GM12872 (cell line): ENCODE data around the gene SHROOM3.

Source experiments
- TF ChIP-seq, protein P1 (sequence below): IDR thresholded peaks from 3 replicates; pipeline ENCODE4 v1.5.1; 2011; ENCODE audit warnings: low read depth, mild to moderate bottlenecking, low read length, moderate library complexity; ENCODE audit not compliant: insufficient read depth

SHROOM3 gene

DNA sequence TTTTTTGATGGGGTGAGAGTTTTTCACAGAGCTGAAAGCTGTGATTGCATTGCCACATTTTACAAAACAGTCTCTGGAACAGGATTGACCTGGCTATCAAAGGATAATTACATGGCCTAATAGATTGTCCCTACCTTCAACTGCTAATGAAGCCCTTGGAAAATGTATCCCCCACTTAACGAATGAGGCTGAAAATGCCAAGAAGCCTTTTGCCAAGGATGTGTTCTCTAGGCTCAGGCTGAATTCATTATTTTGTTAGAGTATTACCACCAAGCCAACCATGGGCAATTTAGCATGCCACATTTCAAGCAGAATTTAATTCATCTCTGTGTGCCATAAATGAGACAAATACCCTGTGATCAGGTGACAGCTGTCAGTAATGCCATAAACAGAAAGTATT lies 35.5 kb downstream of the SHROOM3 start:
- TF ChIP-seq, protein P1, sequence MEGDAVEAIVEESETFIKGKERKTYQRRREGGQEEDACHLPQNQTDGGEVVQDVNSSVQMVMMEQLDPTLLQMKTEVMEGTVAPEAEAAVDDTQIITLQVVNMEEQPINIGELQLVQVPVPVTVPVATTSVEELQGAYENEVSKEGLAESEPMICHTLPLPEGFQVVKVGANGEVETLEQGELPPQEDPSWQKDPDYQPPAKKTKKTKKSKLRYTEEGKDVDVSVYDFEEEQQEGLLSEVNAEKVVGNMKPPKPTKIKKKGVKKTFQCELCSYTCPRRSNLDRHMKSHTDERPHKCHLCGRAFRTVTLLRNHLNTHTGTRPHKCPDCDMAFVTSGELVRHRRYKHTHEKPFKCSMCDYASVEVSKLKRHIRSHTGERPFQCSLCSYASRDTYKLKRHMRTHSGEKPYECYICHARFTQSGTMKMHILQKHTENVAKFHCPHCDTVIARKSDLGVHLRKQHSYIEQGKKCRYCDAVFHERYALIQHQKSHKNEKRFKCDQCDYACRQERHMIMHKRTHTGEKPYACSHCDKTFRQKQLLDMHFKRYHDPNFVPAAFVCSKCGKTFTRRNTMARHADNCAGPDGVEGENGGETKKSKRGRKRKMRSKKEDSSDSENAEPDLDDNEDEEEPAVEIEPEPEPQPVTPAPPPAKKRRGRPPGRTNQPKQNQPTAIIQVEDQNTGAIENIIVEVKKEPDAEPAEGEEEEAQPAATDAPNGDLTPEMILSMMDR: no peak

DNA sequence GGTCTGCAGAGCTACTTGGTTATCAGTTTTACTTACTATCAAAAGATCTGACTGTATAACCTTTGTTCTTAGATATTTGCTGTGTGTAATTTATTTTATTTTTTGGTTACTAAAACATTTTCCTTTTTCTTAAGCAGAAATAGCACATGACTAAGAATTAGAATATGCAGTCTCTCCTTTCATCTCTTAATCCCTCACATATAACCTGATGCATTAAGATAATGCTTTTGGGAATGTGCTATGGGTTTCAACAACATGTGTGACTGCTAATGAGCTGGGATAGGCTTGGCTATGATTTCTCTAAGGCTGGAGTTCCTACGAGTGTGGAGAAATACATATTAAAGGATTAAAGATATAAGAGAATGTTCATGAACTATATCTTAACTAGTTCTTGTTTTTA lies 41.5 kb downstream of the SHROOM3 start:
- TF ChIP-seq, protein P1: no peak

DNA sequence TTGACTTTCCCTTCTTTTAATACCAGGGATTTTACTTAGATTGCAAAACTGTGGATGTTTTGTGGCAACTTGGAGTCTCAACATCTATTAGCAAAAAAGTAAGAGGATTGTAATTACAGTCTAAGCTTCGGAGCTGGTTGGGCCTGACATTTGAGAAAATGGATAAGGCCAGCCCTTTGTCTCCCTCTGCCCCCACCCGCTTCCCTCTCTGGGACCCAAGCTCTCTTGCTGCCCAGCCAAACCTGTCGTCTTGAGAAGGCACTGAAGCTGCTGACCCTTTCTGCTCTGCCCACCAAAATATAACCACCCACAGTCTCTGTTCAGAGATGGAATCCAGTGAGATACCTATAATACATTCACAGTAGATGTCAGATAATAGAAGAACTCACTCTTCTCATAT lies 49.6 kb downstream of the SHROOM3 start:
- TF ChIP-seq, protein P1: no peak

DNA sequence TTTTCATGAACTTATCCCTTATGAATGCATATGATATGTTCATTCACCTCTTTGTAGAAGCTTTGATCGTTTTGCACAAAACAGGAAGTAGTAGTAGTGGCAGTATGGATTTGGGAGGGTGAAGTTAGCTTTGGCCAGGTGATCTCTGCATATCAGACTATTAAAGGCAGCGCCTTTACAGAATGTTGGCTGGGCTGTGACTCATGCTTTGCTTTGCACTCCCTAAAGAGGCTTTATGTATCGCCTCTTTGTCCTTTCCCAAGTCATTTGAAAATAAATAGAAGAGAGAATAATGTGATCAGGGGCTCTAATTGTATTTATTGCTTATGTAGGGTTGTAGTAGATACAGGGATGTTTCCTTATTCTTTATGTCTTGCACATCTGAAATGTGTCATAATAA lies 50.4 kb downstream of the SHROOM3 start:
- TF ChIP-seq, protein P1: no peak

DNA sequence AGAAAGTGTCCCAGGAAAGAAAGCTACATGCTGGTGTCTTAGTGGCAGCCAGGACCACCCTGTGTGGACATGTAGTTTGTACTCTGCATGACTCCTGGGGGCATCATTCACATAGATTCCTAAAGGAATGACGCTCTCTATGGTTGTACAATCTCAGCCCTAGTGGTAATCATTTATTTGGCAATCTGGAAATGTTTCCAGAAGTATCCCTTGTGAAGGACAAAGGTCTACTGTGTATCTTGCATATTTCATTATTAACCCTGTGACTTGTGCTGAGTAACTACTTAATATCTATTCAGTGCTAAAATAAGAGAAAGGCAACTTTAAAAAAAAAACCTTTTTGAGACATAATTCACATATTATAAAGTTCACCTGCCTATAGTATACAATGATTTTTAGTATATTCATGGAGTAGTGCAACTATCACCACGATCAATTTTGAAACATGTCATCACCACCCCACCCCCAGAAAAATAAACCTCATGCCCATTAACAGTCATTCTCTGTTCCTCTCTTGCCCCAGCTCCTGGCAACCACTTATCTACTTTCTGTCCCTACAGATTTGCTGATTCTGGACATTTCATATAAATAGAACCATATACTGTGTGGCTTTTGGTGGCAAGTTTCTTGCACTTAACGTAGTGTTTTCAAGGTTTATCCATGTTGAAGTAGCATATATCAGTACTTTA lies 51.7 kb downstream of the SHROOM3 start:
- TF ChIP-seq, protein P1: no peak

DNA sequence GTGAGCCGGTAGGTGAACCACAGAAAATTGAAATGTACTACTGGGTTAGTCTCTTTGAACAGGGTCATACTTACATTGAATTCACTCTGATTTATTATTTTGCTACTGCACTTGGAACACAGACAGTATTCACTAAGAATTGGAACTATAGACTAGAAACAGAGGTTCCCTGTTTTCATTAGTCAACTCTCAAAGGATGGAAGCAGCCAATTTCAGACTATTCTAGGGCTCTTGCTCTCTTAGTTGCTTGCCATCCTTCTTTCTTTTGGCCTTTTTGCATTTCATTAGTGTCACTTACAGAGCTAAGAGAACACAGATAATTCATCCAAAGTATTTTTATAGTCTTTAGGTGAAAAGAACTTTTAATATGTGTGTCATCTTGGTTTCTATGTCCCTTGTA lies 52.6 kb downstream of the SHROOM3 start:
- TF ChIP-seq, protein P1: no peak

DNA sequence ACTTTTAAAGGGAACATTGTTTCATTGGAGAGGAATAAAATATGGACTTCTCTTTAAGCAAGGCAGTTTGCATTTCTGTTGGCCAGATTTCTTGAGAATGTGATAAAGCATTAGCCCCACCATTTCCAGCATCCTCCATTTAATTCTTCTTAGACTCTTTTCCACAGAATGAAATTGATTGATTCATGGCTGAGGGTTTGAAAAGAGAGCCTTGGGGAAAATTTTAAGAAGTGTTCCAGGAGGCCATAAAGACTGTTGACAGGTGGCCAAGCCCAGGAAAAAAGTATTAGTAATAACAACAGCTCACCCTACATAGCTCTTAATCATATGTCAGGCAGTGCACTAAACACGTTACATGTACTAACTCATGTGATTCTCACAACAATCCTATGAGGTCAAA lies 53.4 kb downstream of the SHROOM3 start:
- TF ChIP-seq, protein P1: no peak
